Smooth muscle cell (in vitro differentiated cells): ENCODE results near the gene LRP6. TPM values are rescaled to one million over a fixed set of nuclear protein-coding genes. Genes with fewer than 3 reads are reported as not detected.

Source experiments
- DNase-seq: peaks from one replicate; lab custom pipeline; 2025; ENCODE audit not compliant: unreplicated experiment; lab: John Stamatoyannopoulos, UW
- H2AFZ ChIP-seq: fragments of 200-600 bp; sonication (generic); 2 replicates; pipeline ENCODE4 v1.6.0; 2016; ENCODE audit warnings: antibody characterized with exemption, low read depth, mild to moderate bottlenecking
- H3F3A ChIP-seq: fragments of 200-600 bp; sonication (generic); 2 replicates; pipeline ENCODE4 v1.6.0; 2017; ENCODE audit warnings: antibody characterized with exemption, low read depth
- H3K27ac ChIP-seq: fragments of 200-600 bp; sonication (generic); 2 replicates; pipeline ENCODE4 v1.5.1; 2016; ENCODE audit warnings: low read depth, mild to moderate bottlenecking
- H3K27me3 ChIP-seq: fragments of 200-600 bp; sonication (generic); 2 replicates; pipeline ENCODE4 v1.6.1; 2016; ENCODE audit warnings: low read depth, mild to moderate bottlenecking
- H3K36me3 ChIP-seq: fragments of 200-600 bp; sonication (generic); 2 replicates; pipeline ENCODE4 v1.5.1; 2016; ENCODE audit warnings: low read depth
- H3K4me1 ChIP-seq: fragments of 200-600 bp; sonication (generic); 2 replicates; pipeline ENCODE4 v1.5.1; 2016; ENCODE audit warnings: low read depth
- H3K4me2 ChIP-seq: fragments of 200-600 bp; sonication (generic); 2 replicates; pipeline ENCODE4 v1.6.0; 2016; ENCODE audit warnings: mild to moderate bottlenecking
- H3K4me3 ChIP-seq: fragments of 200-600 bp; sonication (generic); 2 replicates; pipeline ENCODE4 v1.5.1; 2016; ENCODE audit warnings: mild to moderate bottlenecking
- H3K79me2 ChIP-seq: fragments of 200-600 bp; sonication (generic); 2 replicates; pipeline ENCODE4 v1.6.0; 2016; ENCODE audit warnings: low read depth, mild to moderate bottlenecking
- H3K9ac ChIP-seq: fragments of 200-600 bp; sonication (generic); 2 replicates; pipeline ENCODE4 v1.6.0; 2016; ENCODE audit warnings: low read depth
- H3K9me3 ChIP-seq: fragments of 200-600 bp; sonication (generic); replicated peaks from 2 replicates; pipeline ENCODE4 v1.5.1; 2016; ENCODE audit warnings: low read depth
- H4K20me1 ChIP-seq: fragments of 200-600 bp; sonication (generic); 2 replicates; pipeline ENCODE4 v1.6.0; 2016; ENCODE audit warnings: low read depth
- WGBS: methylation state at CpG from one replicate; pipeline ENCODE4 v1.1.7; 2016; ENCODE audit warnings: low lambda C conversion rate; 5-methylcytosine and 5-hydroxymethylcytosine counted together
- polyA plus RNA-seq: library from polyadenylated mRNA; unstranded; fragments of >200 nt; fragmentation: Nextera tagmentation; extraction: Ambion mirVana; gene quantifications from 2 replicates; pipeline ENCODE4 v1.2.1, GENCODE V29; 2016
- total RNA-seq: library from RNA; depleted of rRNA; stranded (reverse); fragments of >200 nt; gene quantifications from 2 replicates; pipeline ENCODE4 v1.2.3, GENCODE V29; 2014
- TF ChIP-seq, protein P1 (sequence below): fragments of 200-600 bp; sonication (generic); IDR thresholded peaks from 2 replicates; pipeline ENCODE4 v1.5.1; 2017; ENCODE audit warnings: borderline replicate concordance, mild to moderate bottlenecking, antibody characterized with exemption; ENCODE audit not compliant: insufficient read depth, poor library complexity, severe bottlenecking

LRP6 gene
- total and polyA plus RNA-seq, 2 experiments from 2014 or later: 10.6 to 21.1 TPM

- peaks cover 19% of the 10 kb centered on the region for H3K79me2 ChIP-seq
- H3K27ac ChIP-seq: no peak overlapping the region
- no peak overlapping the region for H3K9ac ChIP-seq
- peaks cover 12% of the 10 kb centered on the region for H3K4me1 ChIP-seq
- H2AFZ ChIP-seq: no peak overlapping the region
- no peaks in the 10 kb centered on the region for H3K27me3 ChIP-seq
- H3K4me3 ChIP-seq: no peak overlapping the region
- H3F3A ChIP-seq: no peaks in the 10 kb centered on the region
- 96% methylated on average over 9 of the region's 9 CpGs for WGBS
- peaks cover 71% of the 10 kb centered on the region for H4K20me1 ChIP-seq
- H3K36me3 ChIP-seq: peaks cover 11% of the 10 kb centered on the region
- peak overlapping the region; percentile 53 for H3K4me2 ChIP-seq
- no peak for DNase-seq
- TF ChIP-seq, protein P1, sequence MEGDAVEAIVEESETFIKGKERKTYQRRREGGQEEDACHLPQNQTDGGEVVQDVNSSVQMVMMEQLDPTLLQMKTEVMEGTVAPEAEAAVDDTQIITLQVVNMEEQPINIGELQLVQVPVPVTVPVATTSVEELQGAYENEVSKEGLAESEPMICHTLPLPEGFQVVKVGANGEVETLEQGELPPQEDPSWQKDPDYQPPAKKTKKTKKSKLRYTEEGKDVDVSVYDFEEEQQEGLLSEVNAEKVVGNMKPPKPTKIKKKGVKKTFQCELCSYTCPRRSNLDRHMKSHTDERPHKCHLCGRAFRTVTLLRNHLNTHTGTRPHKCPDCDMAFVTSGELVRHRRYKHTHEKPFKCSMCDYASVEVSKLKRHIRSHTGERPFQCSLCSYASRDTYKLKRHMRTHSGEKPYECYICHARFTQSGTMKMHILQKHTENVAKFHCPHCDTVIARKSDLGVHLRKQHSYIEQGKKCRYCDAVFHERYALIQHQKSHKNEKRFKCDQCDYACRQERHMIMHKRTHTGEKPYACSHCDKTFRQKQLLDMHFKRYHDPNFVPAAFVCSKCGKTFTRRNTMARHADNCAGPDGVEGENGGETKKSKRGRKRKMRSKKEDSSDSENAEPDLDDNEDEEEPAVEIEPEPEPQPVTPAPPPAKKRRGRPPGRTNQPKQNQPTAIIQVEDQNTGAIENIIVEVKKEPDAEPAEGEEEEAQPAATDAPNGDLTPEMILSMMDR: no peak
- peaks cover 12% of the 10 kb centered on the region for H3K9me3 ChIP-seq
Measured at GRCh38 chr12:12202105-12202504, 64.7 kb downstream of the LRP6 start.

GRCh38 chr12:12201274-12201758 lies 65.5 kb downstream of the LRP6 start:
- H3K4me1 ChIP-seq: peaks cover 12% of the 10 kb centered on the region
- H3K9ac ChIP-seq: no peak overlapping the region
- peaks cover 63% of the 10 kb centered on the region for H4K20me1 ChIP-seq
- H3K27me3 ChIP-seq: no peaks in the 10 kb centered on the region
- peaks cover 13% of the 10 kb centered on the region for H3K79me2 ChIP-seq
- peaks cover 19% of the 10 kb centered on the region for H3K36me3 ChIP-seq
- H3K27ac ChIP-seq: no peak overlapping the region
- H2AFZ ChIP-seq: no peak overlapping the region
- peaks cover 12% of the 10 kb centered on the region for H3K9me3 ChIP-seq
- no peak overlapping the region for H3K4me3 ChIP-seq
- DNase-seq: no peak
- 30% methylated on average over 3 of the region's 3 CpGs for WGBS
- no peaks in the 10 kb centered on the region for H3F3A ChIP-seq
- peak overlapping the region; percentile 53 for H3K4me2 ChIP-seq
- TF ChIP-seq, protein P1: no peak

DNA sequence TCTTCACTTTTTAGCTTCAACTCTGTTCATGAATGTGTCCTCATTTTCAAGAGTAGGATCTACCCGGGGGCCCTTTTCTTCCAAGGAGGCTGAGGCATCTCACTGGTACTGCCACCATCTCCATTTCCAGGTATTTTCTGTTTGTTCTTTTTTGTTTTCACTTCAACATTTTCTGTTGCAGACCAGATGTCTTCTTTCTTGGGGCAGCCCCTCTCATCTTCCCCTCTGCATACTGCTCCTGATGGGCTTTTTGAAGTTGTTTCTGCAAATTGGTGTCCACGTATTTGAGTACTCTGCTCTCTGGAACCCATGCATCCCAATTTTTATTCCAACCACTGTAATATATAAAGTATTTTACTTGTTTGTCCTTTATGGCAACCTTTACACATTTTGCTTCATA lies 66.5 kb downstream of the LRP6 start:
- peaks cover 11% of the 10 kb centered on the region for H3K79me2 ChIP-seq
- H3K27ac ChIP-seq: no peak overlapping the region
- no peaks in the 10 kb centered on the region for H3K27me3 ChIP-seq
- no peak overlapping the region for H3K4me3 ChIP-seq
- DNase-seq: no peak
- no peak overlapping the region for H3K9ac ChIP-seq
- no peaks in the 10 kb centered on the region for H3F3A ChIP-seq
- 98% methylated on average over 2 of the region's 2 CpGs for WGBS
- H2AFZ ChIP-seq: no peak overlapping the region
- H3K4me1 ChIP-seq: peaks cover 12% of the 10 kb centered on the region
- TF ChIP-seq, protein P1: no peak
- peaks cover 12% of the 10 kb centered on the region for H3K9me3 ChIP-seq
- peaks cover 54% of the 10 kb centered on the region for H4K20me1 ChIP-seq
- peaks cover 21% of the 10 kb centered on the region for H3K36me3 ChIP-seq
- no peak overlapping the region for H3K4me2 ChIP-seq

DNA sequence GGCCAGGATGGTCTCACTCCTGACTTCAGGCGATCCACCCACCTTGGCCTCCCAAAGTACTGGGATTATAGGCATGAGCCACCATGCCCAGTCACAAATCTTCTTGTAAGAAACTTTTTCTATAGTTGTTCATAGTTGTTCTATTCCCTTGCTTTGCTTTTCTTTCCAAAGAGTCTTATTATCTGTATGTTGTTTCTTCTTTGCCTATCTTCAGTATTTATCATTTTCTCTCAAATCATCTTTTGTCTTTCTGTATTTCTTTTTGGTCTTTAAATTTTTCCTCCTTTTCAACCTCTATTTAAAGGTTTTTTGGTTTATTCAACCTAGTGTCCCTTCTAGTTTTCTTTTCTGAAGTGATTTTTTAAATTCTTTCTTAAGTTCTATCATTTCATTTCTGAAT lies 68.7 kb downstream of the LRP6 start:
- WGBS: 100% methylated on average over 1 of the region's 1 CpG
- Histone ChIP-seq H3K27me3 (no peaks in the 10 kb centered on the region), H3K4me2 (no peak overlapping the region), H2AFZ (no peak overlapping the region), H3K27ac (no peak overlapping the region), H4K20me1 (peaks cover 47% of the 10 kb centered on the region), H3K9ac (no peak overlapping the region), H3F3A (no peaks in the 10 kb centered on the region), H3K4me1 (peaks cover 12% of the 10 kb centered on the region), H3K36me3 (peaks cover 21% of the 10 kb centered on the region), H3K79me2 (peaks cover 9% of the 10 kb centered on the region), H3K9me3 (peaks cover 12% of the 10 kb centered on the region), H3K4me3 (no peak overlapping the region)
- DNase-seq: no peak
- TF ChIP-seq, protein P1: no peak
